OCI-LY3 (cell line): ENCODE data around the gene OTOG.

Experiments
- H2AFZ ChIP-seq: fragments of 200-600, 300-600 bp; shearing (Covaris generic); 2 replicates; pipeline ENCODE4 v1.6.0; 2014; ENCODE audit warnings: antibody characterized with exemption, low read depth, low read length
- H3K27ac ChIP-seq: fragments of 200-600, 300-600 bp; sonication (generic); 2 replicates; pipeline ENCODE4 v1.5.1; 2014; ENCODE audit warnings: mild to moderate bottlenecking, low read length, moderate library complexity, mixed read lengths
- H3K27me3 ChIP-seq: fragments of 200-600, 300-600 bp; sonication (generic); 2 replicates; pipeline ENCODE4 v1.6.1; 2014; ENCODE audit warnings: low read depth, low read length, mixed read lengths
- H3K36me3 ChIP-seq: fragments of 200-600, 300-600 bp; sonication (generic); replicated peaks from 2 replicates; pipeline ENCODE3; 2014; ENCODE audit warnings: low read depth, low read length, mixed read lengths
- H3K4me1 ChIP-seq: fragments of 300-600, 200-600 bp; sonication (generic); 2 replicates; pipeline ENCODE4 v1.6.1; 2014; ENCODE audit warnings: low read length, mixed read lengths
- H3K4me2 ChIP-seq: fragments of 200-600, 300-600 bp; sonication (generic); 2 replicates; pipeline ENCODE4 v1.6.1; 2014; ENCODE audit warnings: low read length, mixed read lengths
- H3K4me3 ChIP-seq: fragments of 300-600, 200-600 bp; sonication (generic); 2 replicates; pipeline ENCODE4 v1.5.1; 2014; ENCODE audit warnings: antibody characterized with exemption, mild to moderate bottlenecking, low read length, moderate library complexity
- H3K79me2 ChIP-seq: fragments of 300-600, 200-600 bp; shearing (Covaris generic); 2 replicates; pipeline ENCODE4 v1.6.1; 2014; ENCODE audit warnings: mild to moderate bottlenecking, low read length, mixed read lengths
- H3K9ac ChIP-seq: fragments of 300-600, 200-600 bp; shearing (Covaris generic); 2 replicates; pipeline ENCODE4 v1.6.0; 2014; ENCODE audit warnings: mild to moderate bottlenecking, low read length, moderate library complexity
- H3K9me3 ChIP-seq: fragments of 200-600, 300-600 bp; shearing (Covaris generic); 2 replicates; pipeline ENCODE4 v1.6.1; 2014; ENCODE audit warnings: low read length, mixed read lengths; ENCODE audit not compliant: insufficient read depth
- H4K20me1 ChIP-seq: fragments of 200-600, 300-600 bp; sonication (generic); 2 replicates; pipeline ENCODE4 v1.6.1; 2016; ENCODE audit warnings: low read length, mixed read lengths; ENCODE audit not compliant: insufficient read depth
- EZH2phosphoT487 ChIP-seq: fragments of 200-600 bp; shearing (Covaris generic); IDR thresholded peaks from 2 replicates; pipeline ENCODE4 v1.6.1; 2018; ENCODE audit warnings: antibody characterized with exemption, mixed run types, low read depth
- TF ChIP-seq, protein P1 (sequence below): fragments of 200-600, 300-600 bp; sonication (generic); IDR thresholded peaks from 2 replicates; pipeline ENCODE4 v1.5.1; 2014; ENCODE audit warnings: antibody characterized with exemption, low read length, low read depth

OTOG gene

DNA sequence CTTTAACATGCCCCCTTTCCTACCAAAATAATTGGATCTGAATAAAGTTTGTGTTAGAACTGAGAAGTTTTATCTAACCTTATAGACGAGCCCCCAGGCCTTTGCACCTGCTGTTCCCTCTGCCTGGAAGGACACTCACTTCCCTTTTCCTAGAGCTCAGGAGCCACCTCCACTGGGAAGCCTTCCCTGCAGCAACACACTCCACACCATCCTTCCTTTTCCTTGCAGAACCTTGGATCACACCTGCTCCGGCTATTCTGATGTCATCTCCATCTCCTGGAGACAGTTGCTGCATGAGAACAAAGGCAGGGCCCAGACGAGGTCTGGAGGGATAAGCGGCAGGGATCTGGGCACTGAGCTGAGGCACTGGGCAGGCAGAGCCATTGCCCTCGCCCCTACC lies 149.7 kb downstream of the OTOG start:
- Histone ChIP-seq H3K79me2 (no peaks in the 10 kb centered on the region), H3K27me3 (peaks cover 9% of the 10 kb centered on the region), H3K4me2 (no peak overlapping the region), H4K20me1 (no peaks in the 10 kb centered on the region), H3K4me1 (peaks cover 14% of the 10 kb centered on the region), H3K9me3 (no peaks in the 10 kb centered on the region), H3K9ac (no peak overlapping the region), H2AFZ (no peak overlapping the region), H3K36me3 (no peaks in the 10 kb centered on the region), H3K27ac (no peak overlapping the region), H3K4me3 (no peak overlapping the region)
- TF ChIP-seq EZH2phosphoT487: no peak
- TF ChIP-seq, protein P1, sequence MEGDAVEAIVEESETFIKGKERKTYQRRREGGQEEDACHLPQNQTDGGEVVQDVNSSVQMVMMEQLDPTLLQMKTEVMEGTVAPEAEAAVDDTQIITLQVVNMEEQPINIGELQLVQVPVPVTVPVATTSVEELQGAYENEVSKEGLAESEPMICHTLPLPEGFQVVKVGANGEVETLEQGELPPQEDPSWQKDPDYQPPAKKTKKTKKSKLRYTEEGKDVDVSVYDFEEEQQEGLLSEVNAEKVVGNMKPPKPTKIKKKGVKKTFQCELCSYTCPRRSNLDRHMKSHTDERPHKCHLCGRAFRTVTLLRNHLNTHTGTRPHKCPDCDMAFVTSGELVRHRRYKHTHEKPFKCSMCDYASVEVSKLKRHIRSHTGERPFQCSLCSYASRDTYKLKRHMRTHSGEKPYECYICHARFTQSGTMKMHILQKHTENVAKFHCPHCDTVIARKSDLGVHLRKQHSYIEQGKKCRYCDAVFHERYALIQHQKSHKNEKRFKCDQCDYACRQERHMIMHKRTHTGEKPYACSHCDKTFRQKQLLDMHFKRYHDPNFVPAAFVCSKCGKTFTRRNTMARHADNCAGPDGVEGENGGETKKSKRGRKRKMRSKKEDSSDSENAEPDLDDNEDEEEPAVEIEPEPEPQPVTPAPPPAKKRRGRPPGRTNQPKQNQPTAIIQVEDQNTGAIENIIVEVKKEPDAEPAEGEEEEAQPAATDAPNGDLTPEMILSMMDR: no peak
